Body of pancreas (tissue), 4 donors: Measurements from ENCODE around the gene ABCC8.

Source experiments
- CTCF ChIP-seq, 7 experiments: fragments of 450-650 bp in 4 of 7; fragments of 200-600 bp in 3 of 7; sonication (generic) in 3 of 7; IDR thresholded peaks; one replicate each; pipeline ENCODE4 v1.5.1; 2016 to 2019; ENCODE audit warnings: antibody characterized with exemption in 7 of 7
- POLR2A ChIP-seq, 3 donors: fragments of 450-650 bp; IDR thresholded peaks; one replicate each; pipeline ENCODE4 v1.6.1; 2016; ENCODE audit warnings: antibody characterized with exemption in 3 of 3, mild to moderate bottlenecking in 2 of 3

- TF ChIP-seq CTCF (IDR thresholded peaks at IDR 0.05) (no peak), POLR2A (IDR thresholded peaks at IDR 0.05) (no peak)
Observed at GRCh38 chr11:17434108-17434507, 42.5 kb downstream of the ABCC8 start.
